GM19193 (cell line): ENCODE results near the gene BAG2.

Experiments used
- POLR2A ChIP-seq: IDR thresholded peaks from 4 replicates; pipeline ENCODE4 v1.6.1; 2011; ENCODE audit not compliant: insufficient read depth, insufficient read length; ENCODE audit errors: extremely low read depth

Gene BAG2

DNA sequence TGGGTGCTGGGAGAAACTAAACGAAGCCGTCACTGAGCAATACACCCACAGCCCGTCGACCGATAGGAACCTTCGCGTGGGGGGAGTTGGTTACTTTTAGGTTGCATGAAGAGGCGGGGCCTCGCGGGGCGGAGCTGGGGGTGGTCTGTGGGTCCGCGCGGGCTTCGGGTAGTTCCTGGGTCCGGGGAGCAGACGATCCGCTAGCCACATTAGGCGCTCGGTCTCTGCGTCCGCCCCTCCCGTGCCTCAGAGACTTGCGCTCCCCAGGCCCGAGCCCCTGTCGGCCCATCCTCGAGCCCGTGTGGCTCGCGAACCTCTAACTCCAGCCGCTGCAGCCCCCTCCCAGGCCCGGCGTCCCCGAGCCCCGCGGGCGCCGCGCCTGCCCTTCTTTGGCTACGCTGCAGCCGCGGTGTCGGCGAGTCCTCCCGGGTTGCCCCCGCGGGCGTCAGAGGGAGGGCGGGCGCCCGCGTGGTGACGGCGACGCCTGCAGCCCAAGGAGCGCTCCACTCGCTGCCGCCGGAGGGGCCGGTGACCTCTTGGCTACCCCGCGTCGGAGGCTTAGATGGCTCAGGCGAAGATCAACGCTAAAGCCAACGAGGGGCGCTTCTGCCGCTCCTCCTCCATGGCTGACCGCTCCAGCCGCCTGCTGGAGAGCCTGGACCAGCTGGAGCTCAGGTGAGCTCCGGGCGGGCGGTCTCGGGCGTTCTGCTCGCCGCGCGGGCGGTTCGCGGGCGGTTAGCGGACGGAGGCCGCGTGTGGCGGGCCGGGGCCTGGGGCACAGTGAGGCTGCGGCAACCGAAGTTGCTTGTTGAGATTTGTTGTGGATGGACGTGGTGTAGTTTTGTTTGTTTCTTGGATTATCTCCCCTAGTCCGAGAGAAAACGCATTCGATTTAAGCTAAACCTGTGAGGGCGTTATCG lies at the start of gene BAG2:
BAG2 (plus strand) TSS at position 191 of the 920 bp plus-strand sequence; CDS start at position 563, 372 bp downstream.
- peak; percentile 95 for TF ChIP-seq POLR2A

DNA sequence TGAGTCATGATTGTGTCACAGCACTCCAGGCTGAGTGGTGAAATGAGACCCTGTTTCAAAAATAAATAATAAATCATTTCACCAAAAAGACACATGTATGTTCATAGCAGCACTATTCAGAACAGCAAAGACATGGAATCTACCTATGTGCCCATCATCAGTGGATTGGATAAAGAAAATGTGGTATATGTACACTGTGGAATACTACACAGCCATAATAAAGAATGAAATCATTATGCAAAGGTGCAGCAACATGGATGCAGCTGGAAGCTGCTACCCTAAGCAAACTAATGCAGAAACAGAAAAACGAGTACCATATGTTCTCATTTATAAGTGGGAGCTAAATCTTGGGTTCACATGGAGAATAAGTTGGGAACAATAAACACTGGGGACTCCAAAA lies 49.0 kb upstream of the BAG2 start:
- no peak for TF ChIP-seq POLR2A

DNA sequence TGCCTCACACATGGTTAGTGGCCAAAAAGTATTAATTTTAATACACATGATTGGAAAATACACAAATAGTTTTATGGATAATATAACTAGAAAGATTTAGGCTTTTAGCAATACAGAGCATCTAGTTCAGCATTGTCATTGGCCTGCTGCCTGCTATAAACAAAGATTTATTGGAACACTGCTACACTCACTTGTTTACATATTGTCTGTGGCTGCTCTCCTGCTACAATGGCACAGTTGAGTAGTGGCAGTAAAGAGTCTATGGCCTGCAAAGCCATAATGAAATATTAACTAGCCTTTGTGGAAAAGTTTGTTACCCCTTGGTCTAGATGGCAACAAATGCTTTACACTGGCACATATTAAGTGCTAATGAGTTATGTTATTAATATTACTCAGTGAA lies 44.4 kb upstream of the BAG2 start:
- TF ChIP-seq POLR2A, result no peak

DNA sequence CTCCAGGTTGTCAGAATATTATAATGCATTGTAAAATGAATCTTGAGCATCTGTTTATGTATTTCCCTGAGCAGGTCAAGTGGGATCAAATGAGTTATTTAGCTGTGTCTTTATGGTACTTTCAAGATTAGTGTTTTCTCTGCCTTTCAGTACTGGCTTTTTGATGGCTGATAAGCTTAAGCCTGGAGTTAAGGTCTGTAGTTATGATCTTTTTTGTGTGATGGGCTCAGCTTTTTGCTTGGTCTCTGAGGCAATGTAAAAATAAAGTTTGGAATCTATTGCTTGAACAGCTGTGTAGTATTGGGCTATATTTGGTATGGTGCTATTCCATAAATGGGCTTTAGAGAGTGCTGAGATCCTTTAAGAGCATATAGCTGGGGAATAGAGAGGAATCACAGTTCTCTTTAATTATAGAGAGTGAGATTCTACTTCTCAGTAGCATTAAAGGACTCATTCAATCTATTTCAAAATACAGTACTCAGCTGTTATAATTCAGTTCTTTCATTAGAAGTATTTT lies 41.4 kb upstream of the BAG2 start:
- no peak for TF ChIP-seq POLR2A

DNA sequence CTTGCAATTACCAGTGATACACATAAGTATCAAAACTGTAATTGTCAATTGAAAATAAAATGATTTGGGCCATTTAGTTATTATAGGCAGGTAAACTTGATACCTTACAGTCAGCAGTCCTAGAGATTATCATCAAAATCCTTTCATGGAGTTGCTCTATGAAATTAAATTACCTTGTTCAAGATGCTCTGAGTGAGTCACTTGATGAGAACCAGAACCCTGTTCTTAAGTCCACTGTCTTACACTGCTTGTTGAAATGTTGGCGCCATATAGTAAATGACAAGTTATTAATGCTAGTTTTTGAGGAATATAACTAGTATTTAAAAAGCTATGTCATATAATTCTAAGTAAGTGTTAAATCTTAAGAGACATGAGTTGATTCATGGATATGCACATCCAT lies 37.2 kb upstream of the BAG2 start:
- TF ChIP-seq POLR2A, result no peak

DNA sequence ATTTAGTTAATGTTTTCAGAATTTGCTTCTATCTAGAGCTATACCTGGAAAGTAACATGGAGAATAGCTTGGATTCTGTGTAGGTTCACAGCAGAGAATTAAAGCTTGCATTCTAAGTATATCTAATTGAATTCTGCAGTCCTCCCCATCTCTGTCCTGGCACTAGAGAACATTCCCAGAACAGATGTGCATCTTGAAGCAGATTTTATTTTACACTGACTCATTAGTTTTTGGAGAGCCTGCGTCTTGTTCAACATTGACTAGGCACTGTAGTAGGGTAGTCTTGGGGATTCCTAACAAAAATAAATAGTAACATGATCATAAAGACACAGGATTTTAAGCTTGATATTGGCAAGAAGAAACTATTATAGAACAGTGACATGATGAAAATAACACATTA lies 36.2 kb upstream of the BAG2 start:
- TF ChIP-seq POLR2A, result no peak

DNA sequence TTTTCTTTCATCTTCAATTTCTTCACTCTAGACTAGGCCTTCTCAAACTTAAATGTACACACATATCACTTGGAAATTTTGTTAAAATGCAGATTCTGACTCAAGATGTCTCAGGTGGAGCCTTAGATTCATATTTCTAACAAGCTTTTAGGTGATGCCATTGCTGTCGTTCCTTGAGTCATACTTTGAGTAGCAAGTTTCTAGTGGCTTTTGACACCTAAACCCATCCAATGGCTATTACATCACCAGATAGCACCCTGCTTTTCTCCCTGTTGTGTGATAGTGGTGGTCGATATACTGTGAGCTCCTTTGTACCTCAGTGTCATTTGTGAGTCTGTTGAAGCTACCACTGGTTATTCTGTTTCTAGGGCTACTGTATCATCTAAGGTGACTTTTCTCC lies 34.8 kb upstream of the BAG2 start:
- TF ChIP-seq POLR2A, result no peak

DNA sequence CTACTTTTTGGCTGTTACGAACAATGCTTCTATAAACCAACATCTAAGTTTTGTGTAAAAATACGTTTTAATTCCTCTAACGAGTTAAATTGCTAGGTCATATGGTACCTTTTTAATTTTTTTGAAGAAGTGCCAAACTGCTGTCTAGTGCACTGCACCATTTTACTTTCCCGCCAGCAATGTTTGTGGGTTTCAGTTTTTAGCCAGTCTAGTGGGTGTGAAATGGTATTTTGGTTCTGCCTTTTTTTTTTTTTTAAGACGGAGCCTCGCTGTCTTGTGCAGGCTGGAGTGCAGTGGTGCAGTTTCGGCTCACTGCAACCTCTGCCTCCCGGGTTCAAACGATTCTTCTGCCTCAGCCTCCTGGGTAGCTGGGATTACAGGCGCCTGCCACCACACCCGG lies 34.1 kb upstream of the BAG2 start:
- TF ChIP-seq POLR2A, result no peak

DNA sequence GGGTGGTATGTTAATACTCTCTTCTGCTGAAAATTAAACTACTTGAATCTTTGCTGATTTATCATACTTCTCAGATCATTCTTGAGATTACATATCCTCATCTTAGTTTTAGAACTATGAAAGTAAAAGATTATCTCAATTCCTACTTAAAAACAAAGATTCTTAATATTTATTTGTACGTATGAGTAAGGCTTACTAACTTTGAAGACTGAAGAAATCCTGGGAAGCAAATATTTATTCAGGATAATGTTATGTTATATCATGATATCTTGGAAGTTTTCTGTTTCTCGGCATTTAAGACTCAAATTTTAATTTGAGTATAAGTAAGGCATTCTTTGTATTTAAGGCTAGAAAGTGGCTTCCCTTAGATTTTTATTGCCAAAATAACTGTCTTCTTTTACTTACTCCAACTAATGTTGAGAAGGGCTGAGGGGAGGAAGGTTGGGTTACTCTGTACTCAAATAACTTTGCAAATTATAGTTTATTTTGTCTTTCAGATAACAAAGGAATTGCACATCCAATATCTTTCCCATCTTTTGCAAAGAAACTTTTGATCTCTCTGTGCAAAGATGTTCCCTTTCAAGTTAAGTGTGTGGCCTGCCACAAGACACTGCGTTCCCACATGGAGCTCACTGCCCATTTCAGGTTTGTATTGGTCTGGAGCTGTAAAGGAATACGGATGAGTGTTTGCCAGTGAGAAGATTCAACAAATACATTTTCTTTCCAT lies 30.5 kb upstream of the BAG2 start:
- no peak for TF ChIP-seq POLR2A

DNA sequence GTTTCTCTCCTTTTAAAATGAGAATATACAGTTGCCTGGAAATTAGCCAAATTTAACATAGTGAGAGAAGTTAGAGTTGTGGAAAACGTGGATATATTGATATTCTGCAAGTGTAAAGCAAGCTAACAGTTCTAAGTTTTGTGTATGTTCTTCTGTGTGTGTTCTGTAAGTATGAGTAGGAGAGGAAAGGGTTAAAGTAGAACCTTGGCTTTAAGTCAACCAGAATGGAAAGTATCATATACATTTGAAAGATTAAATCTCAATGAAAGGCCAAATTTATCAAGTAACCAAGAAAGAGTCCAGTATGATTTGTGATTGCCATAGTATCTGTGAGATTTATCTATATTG lies 30.0 kb upstream of the BAG2 start:
- TF ChIP-seq POLR2A, result no peak

DNA sequence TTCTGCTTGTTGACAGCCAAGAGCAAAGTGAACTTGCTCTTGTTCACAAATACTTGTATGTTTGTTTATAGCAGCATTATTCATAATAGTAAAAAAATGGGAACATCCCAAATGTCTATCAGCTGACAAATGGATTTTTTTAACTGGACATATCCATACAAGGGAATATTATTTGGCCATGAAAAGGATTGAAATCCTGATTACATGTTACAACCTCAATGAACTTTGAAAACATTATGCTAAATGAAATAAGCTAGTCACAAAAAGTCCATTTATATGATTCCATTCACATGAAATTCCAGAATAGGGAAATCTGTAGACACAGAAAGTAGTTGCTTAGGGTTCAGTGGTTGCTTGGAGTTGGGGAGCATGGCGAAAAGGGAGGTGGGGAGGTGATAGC lies 28.4 kb upstream of the BAG2 start:
- no peak for TF ChIP-seq POLR2A

DNA sequence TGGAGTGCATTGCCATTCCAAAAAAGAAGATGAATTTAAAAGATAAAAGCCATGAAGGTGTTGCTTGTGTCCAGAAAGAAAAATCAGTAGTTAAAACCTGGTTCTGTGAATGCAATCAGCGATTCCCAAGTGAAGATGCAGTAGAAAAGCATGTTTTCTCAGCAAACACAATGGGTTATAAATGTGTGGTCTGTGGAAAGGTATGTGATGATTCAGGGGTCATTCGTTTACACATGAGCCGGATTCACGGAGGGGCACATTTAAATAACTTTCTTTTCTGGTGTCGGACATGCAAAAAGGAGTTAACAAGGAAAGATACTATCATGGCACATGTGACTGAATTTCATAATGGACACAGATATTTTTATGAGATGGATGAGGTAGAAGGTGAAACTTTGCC lies 24.7 kb upstream of the BAG2 start:
- no peak for TF ChIP-seq POLR2A

DNA sequence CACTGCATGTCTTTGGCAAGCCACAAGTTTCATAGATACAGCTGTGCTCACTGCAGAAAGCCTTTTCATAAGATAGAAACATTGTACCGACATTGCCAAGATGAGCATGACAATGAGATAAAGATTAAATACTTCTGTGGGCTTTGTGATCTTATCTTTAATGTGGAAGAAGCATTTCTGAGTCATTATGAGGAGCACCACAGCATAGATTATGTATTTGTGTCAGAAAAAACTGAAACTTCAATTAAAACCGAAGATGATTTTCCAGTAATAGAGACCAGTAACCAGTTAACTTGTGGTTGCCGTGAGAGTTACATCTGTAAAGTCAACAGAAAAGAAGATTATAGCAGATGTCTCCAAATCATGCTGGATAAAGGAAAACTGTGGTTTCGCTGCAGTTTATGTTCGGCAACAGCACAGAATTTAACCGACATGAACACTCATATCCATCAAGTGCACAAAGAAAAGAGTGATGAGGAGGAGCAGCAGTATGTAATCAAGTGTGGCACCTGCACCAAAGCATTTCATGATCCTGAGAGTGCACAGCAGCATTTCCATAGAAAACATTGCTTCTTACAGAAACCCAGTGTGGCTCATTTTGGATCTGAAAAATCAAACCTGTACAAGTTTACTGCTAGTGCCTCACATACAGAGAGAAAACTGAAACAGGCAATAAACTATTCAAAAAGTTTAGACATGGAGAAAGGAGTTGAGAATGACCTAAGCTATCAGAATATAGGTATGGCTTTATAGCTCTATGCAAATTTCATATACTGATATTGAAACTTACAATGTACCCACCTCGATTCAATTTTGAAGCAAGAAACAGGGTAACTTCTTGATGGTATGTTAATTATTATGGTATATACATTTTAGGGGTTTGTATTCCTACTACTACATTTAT lies 23.9 kb upstream of the BAG2 start:
- no peak for TF ChIP-seq POLR2A

DNA sequence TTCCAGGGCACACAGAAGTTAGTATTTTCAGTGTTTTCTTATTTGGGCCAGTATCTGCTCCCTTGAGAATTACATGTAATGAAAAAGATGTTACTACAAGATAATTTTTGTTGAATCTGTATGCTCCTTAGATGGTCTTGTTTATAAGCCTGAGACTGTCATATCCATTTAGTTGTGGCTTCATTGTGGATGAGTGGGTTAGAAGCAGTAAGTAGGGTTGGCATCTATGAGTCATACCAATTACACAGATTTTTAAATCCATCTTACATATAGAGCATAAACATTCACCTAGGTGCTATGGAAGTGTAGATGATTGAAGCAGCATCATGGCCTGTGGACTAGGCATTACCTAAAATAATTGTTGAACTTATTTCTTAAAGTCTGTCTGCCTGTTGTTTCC lies 13.5 kb upstream of the BAG2 start:
- TF ChIP-seq POLR2A, result no peak

DNA sequence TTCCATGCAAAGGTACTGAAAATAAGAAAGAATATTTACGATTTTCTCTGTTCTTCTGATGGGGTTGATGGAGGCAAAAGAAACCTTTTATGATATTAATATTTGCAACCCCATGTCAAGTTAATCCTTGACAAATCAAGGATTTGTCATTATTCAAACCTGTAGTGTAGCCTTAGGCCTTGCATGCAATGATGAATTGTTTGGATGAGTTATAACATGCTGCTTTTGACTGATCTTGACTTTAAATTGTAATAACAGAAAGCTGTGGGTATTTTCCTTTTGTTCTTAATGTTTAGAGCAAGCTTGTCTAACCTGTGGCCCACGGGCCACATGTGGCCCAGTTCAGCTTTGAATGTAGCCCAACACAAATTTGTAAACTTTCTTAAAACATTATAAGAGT lies 13.0 kb upstream of the BAG2 start:
- TF ChIP-seq POLR2A, result no peak

DNA sequence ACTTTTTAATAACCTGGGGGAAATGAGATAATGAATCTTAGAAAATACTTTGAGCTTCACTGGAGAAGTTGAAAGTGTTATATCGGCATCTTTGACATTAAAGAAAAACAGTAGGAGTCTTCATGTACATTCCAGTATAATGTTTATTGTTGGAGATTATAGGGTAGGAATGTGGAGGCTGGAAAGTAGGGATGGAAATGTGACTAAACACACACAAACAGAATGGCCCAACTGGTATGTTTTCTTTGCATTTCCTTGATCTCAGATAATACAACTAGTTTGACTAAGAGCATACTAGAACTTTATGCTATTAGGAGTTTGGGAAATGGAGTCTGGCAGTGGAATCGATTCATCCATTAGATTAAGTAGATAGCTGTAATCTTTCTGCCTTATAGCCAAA lies 10.1 kb upstream of the BAG2 start:
- no peak for TF ChIP-seq POLR2A

DNA sequence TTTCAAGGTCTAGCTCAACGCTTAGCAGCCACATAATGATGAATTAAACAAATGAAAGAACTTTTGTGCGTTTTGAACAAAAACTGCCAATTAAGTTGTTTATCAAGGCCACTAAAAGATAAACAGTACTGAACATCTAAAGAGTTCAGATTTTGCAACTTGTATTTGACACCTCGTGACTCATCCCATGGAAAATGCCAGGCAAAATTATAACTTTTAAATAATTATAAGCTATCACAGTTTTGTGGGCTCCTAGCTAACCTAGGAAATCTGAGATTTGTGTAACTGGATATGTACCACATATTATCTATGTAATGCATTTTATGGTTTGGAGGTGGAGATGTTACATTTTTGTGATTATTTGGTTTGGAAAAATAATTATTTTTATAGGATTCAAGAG lies 9.6 kb upstream of the BAG2 start:
- no peak for TF ChIP-seq POLR2A
